IPS DF 4.7 (cell line): ENCODE measurements around the gene TIMP1.

Source experiments
- DNase-seq: peaks from one replicate; pipeline ENCODE4 v3.0.0-alpha.2; 2013; ENCODE audit warnings: low spot score; ENCODE audit errors: extremely low read depth

The TIMP1 gene

GRCh38 chrX:47581731-47582647 lies at the start of gene TIMP1:
Gene TIMP1 (plus strand): TSS chrX:47582436. CDS start chrX:47583416, 980 bp downstream.
- no peak for DNase-seq

- DNase-seq, result no peak
Observed at GRCh38 chrX:47539860-47540259, 42.4 kb upstream of the TIMP1 start.

DNA sequence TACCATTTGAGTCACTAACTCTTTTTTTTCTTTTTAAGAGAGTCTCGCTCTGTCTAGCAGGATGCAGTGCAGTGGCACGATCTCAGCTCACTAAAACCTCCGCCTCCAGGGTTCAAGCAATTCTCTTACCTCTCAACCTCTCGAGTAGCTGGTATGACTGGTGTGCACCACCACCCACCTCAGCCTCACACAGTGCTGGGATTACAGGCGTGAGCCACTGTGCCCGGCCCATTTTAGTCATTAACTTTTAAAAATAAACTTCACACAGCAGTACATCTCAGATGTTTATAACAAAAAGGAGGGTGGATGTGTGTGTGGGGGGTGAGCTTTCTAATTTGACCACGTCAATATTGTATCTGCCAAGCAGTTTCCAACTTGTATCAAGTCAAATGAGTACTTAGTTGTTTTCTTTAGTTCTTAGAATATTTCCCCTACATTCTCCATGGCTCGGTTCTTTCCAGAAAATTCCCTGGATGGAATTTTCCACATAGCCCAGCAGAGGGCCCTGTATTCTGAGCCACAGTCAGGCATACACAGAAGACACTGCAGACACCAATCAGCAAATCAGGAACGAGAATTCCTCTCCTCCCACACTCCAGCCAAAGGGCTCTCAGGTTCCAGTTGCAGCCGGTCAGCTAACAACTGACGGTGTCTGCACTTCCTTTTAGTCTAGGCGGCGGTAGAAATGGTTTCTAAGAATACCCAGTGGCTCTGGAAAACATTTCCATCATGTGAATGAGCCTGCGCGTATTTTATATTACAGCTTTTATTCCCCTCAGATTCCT lies 41.3 kb upstream of the TIMP1 start:
- no peak for DNase-seq

DNA sequence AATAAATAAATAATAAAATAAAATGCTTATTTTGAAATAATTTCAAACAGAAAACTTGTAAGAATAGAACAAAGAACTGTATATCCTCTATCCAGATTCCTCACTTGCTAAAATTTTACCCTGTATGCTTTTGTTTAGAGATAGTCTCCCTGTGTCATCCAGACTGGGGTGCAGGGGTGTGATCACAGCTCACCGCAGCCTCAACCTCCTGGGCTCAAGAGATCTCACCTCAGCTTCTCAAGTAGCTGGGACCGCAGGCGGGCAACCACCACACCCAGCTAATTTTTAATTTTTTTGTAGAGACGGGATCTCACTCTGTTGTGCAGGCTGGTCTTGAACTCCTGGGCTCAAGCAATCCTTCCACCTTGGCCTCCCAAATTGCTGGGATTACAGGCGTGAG lies 38.7 kb upstream of the TIMP1 start:
- DNase-seq, result no peak

DNA sequence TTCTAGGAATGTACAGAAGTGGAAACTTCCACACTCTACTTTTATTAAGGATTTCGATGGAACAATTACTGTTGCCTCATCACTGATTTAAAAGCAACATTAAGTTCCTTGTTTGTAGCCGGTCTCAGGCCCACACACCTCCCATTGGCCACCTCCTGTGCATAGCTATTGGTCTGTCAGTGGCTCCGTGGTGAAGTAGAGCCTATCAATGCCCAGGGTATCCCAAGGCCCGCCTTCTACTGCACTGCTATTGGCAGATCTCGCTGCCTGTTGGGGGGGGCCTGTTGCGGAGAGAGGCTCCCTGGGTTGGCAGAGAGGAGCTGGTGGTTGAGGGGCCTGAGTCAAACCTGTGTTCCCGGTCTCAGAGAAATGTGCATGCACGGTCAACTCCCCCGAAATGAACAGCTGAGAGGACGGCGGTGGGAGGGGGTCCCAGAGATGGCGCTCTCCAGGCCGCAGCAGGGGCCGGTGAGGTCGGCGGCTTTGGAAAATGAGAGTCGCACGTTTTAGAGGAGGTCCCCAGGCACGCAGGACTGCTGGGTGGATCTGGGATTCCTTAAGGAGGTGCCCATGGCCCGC lies 26.1 kb upstream of the TIMP1 start:
- DNase-seq, result no peak

GRCh38 chrX:47558436-47558835 lies 23.8 kb upstream of the TIMP1 start:
- no peak for DNase-seq

GRCh38 chrX:47560179-47560933 lies 21.9 kb upstream of the TIMP1 start:
- no peak for DNase-seq

DNA sequence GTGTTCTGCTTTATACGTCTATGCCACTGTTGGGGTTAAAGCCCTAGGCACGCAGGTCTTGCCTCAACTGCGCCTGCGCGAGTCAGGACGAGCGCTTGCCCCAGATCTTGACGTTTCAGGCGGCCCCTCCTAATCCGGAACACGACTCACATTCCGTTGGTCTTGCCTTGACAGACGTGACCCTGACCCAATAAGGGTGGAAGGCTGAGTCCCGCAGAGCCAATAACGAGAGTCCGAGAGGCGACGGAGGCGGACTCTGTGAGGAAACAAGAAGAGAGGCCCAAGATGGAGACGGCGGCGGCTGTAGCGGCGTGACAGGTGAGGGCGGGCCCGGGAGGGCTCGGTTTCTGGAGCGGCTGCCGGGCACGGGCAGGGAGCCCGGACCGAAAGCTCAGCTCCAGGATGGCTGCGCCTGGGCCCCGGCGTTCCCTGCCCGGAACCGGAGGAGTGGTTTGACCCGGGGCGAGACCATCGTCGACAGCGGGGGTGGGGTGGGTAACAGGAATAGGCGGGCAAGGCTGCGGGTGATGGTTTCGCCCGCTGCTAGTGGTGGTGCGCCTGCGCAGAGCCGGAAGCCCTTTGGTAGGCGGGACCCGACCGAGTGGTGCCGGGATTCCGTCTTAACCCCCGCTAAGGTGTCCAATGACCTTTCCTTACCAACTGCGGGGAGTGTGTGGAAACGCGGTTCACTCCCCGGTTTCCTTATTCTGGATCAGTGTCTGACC lies 21.1 kb upstream of the TIMP1 start, which contains the start of gene ARAF:
ARAF (plus strand) TSS at position 272 of the 725 bp plus-strand sequence. CDS start 1,763 bp downstream, outside the sequence.
- DNase-seq, result no peak

DNA sequence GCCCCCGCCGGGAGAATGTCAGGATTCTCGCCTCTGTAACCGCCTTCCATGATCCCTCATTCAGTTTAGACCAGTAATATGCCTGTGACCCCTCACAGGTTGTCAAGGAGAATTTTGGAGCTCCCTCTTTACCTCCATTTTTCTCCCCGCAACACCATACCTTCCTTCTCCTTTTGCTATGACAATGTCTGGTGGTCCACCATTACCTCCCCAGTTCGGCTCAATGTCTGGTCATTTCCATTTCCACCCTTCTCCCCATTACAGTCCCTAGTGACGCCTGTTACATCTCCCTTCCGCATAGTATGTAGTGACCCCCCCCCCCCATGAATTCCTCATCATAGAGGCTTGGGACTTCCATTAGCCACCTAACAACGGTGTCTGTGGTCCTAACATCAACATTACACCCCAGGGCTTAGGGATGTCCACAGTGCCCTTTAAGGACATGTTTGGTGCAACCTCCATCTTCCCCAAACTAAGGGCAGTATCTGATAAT lies 20.5 kb upstream of the TIMP1 start:
- no peak for DNase-seq

GRCh38 chrX:47562615-47563243 lies 19.5 kb upstream of the TIMP1 start:
- DNase-seq, result no peak

GRCh38 chrX:47563801-47564315 lies 18.4 kb upstream of the TIMP1 start:
- no peak for DNase-seq

DNA sequence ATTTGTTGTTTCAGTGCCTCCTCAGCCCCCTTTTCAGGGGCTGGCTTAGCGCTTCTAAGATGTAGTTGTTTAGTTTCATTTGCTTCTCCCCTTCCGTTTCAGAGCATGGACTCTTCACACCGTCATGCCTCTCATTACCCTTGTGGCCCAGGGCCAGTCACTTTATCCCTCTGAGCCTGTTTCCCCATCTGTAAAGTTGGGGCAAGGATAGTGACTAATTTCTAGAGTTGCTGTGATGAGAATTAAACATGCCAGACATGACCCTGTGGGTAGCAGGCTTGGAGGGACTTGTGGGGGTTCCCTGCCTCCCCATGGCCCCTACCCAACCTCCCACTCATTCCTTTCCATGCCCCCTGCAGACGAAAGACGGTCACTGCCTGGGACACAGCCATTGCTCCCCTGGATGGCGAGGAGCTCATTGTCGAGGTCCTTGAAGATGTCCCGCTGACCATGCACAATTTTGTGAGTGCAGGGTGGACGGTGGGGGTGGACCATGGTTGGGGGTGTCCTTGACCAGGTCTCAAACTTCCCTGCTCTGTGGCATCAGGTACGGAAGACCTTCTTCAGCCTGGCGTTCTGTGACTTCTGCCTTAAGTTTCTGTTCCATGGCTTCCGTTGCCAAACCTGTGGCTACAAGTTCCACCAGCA lies 17.7 kb upstream of the TIMP1 start:
- no peak for DNase-seq

DNA sequence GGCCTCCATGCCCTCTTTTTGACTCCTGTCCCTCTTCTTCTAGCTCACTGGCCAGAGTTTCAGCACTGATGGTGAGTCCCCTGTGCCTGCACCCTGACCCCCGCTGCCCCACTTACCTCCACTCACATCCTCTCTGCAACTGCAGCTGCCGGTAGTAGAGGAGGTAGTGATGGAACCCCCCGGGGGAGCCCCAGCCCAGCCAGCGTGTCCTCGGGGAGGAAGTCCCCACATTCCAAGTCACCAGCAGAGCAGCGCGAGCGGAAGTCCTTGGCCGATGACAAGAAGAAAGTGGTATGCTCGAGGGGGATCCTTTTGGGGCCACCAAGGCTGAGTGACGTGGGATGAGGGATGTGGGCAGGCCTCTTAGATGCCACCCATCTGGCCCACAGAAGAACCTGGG lies 15.4 kb upstream of the TIMP1 start:
- no peak for DNase-seq

DNA sequence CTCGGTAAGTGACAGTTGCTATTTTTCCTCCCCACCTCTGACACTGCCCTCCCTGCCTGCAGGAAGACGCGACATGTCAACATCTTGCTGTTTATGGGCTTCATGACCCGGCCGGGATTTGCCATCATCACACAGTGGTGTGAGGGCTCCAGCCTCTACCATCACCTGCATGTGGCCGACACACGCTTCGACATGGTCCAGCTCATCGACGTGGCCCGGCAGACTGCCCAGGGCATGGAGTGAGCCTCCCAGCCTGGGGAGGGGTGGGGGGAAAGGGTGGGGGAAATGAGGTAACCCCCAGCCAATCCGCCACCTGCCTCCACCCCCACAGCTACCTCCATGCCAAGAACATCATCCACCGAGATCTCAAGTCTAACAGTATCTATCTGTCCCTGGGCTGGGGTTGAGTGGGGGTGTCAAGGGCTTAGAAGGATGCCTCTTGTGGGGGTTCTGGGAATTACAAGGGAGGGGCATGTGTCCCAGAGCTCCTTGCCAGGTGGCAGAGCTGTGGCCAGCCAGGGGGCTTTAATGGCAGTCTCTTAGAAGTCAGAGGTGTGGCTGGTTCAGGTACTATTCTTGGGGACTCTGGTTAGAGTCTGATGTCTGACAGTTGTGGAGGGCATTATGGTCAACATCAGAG lies 13.5 kb upstream of the TIMP1 start:
- no peak for DNase-seq

GRCh38 chrX:47570794-47571193 lies 11.4 kb upstream of the TIMP1 start:
- no peak for DNase-seq

GRCh38 chrX:47571215-47571614 lies 11.0 kb upstream of the TIMP1 start:
- DNase-seq, result no peak

DNA sequence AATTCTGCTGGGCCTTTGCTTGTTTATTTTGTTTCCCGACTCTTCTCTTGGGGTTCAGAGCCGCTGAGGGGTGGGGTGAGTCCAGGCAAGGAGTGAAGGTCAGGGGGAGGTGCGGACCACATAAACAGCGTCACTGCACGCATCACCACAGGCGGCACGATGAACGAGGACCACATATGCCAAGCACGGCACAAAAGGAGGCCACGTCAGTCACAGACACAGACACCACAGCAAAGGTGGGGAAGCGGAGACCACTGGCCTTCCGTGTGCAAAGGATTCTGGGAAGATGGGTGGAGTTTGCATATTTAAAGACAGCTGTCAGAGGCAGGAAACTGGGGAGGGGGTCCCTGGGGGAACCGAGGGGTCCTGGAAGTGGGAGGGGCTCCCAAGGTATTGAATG lies 10.3 kb upstream of the TIMP1 start:
- no peak for DNase-seq

GRCh38 chrX:47572773-47573340 lies 9.4 kb upstream of the TIMP1 start:
- no peak for DNase-seq
